HepG2 (cell line): Measurements from ENCODE around the gene SUZ12. TPM values are rescaled to one million over a fixed set of nuclear protein-coding genes. Genes with fewer than 3 reads are reported as not detected.

Experiments
- AGO2 ChIP-seq: fragments of 200-400 bp; formaldehyde crosslinking; optimal IDR thresholded peaks from 2 replicates; pipeline ENCODE3; 2017; ENCODE audit warnings: mild to moderate bottlenecking, low read depth, low read length, moderate library complexity
- CBX2 ChIP-seq, 2 experiments: fragments of 200-600 bp in 1 of 2; sonication (generic); formaldehyde crosslinking in 1 of 2; IDR thresholded peaks; 2 replicates each; pipeline versions ENCODE4 v1.7.0 to v1.8.1; 2018 to 2022; ENCODE audit warnings: low read depth in 2 of 2, low read length in 1 of 2, mild to moderate bottlenecking in 1 of 2, missing genetic modification reagents in 1 of 2
- CCDC6 ChIP-seq: sonication (generic); formaldehyde crosslinking; IDR thresholded peaks from 2 replicates; pipeline ENCODE4 v1.8.1; 2022; ENCODE audit warnings: mild to moderate bottlenecking, missing genetic modification reagents, moderate library complexity
- DR1 ChIP-seq: sonication (generic); formaldehyde crosslinking; IDR thresholded peaks from 2 replicates; pipeline ENCODE4 v1.8.0; 2021; ENCODE audit warnings: mild to moderate bottlenecking, missing genetic modification reagents, inconsistent platforms
- ETV5 ChIP-seq: IDR thresholded peaks from 2 replicates; pipeline ENCODE4 v1.6.1; 2018; ENCODE audit warnings: missing biosample characterization, missing genetic modification reagents, inconsistent platforms, borderline replicate concordance
- FOXC1 ChIP-seq: sonication (generic); formaldehyde crosslinking; IDR thresholded peaks from 2 replicates; pipeline ENCODE4 v1.8.0; 2022; ENCODE audit warnings: mild to moderate bottlenecking, missing genetic modification reagents, borderline replicate concordance
- HDAC1 ChIP-seq: sonication (generic); formaldehyde crosslinking; IDR thresholded peaks from 2 replicates; pipeline ENCODE4 v1.5.1; 2020; ENCODE audit warnings: mild to moderate bottlenecking, missing genetic modification reagents
- KDM3A ChIP-seq: IDR thresholded peaks from 2 replicates; pipeline ENCODE4 v1.6.1; 2018; ENCODE audit warnings: low read depth, missing compliant biosample characterization
- MTA1 ChIP-seq: sonication (generic); formaldehyde crosslinking; IDR thresholded peaks from 2 replicates; pipeline ENCODE4 v1.4.0; 2020; ENCODE audit warnings: missing genetic modification reagents, mild to moderate bottlenecking, borderline replicate concordance
- NBN ChIP-seq: fragments of 450-650 bp; conservative IDR thresholded peaks from 2 replicates; pipeline ENCODE4 v1.6.1; 2017
- NCOA2 ChIP-seq: sonication (generic); formaldehyde crosslinking; IDR thresholded peaks from 2 replicates; pipeline ENCODE4 v1.8.0; 2022; ENCODE audit warnings: inconsistent platforms
- POGZ ChIP-seq: sonication (generic); formaldehyde crosslinking; IDR thresholded peaks from 2 replicates; pipeline ENCODE4 v1.4.0; 2020; ENCODE audit warnings: mild to moderate bottlenecking, missing genetic modification reagents
- POLR2AphosphoS2 ChIP-seq: IDR thresholded peaks from 2 replicates; pipeline ENCODE4 v1.6.1; 2011; ENCODE audit warnings: low read depth, low read length, improper control_type of control experiment
- SMAD3 ChIP-seq: sonication (generic); formaldehyde crosslinking; IDR thresholded peaks from 2 replicates; pipeline ENCODE4 v1.4.0; 2020; ENCODE audit warnings: missing genetic modification reagents
- STAG1 ChIP-seq: sonication (generic); formaldehyde crosslinking; IDR thresholded peaks from 2 replicates; pipeline ENCODE4 v1.4.0; 2020; ENCODE audit warnings: missing genetic modification reagents
- ZBTB1 ChIP-seq: sonication (generic); formaldehyde crosslinking; IDR thresholded peaks from 2 replicates; pipeline ENCODE4 v1.4.0; 2020; ENCODE audit warnings: missing genetic modification reagents, borderline replicate concordance
- ZBTB42 ChIP-seq: sonication (generic); formaldehyde crosslinking; IDR thresholded peaks from 2 replicates; pipeline ENCODE4 v1.5.0; 2020; ENCODE audit warnings: mild to moderate bottlenecking, missing genetic modification reagents
- ZNF3 ChIP-seq: IDR thresholded peaks from 2 replicates; pipeline ENCODE4 v1.7.0; 2017; ENCODE audit warnings: inconsistent platforms
- ZNF383 ChIP-seq: sonication (generic); formaldehyde crosslinking; IDR thresholded peaks from 2 replicates; pipeline ENCODE4 v1.4.0; 2020; ENCODE audit warnings: missing genetic modification reagents, mild to moderate bottlenecking, borderline replicate concordance
- ZNF776 ChIP-seq: sonication (generic); formaldehyde crosslinking; IDR thresholded peaks from 2 replicates; pipeline ENCODE4 v1.4.0; 2020; ENCODE audit warnings: mild to moderate bottlenecking, missing genetic modification reagents
- polyA plus RNA-seq, 8 experiments: library from polyadenylated mRNA; depleted of rRNA in 3 of 8; stranded (reverse) in 7 of 8; unstranded in 1 of 8; fragments of >200 nt; fragmentation: Illumina TruSeq in 4 of 8; extraction: Trizol in 4 of 8; gene quantifications; 2 replicates each; pipeline versions ENCODE4 v1.2.1 to v1.2.3, GENCODE V29; 2011 to 2016; ENCODE audit warnings: low read depth in 4 of 8, missing spikeins in 1 of 8, mixed read lengths in 1 of 8; ENCODE audit not compliant: insufficient read depth in 1 of 8
- total RNA-seq, 5 experiments: library from RNA; depleted of rRNA; stranded (reverse); fragments of >200 nt; fragmentation: Illumina TruSeq; extraction: Trizol; gene quantifications; 2 replicates each; pipeline ENCODE4 v1.2.3, GENCODE V29; 2016; ENCODE audit warnings: low read depth in 1 of 5
- TF ChIP-seq, protein P1 (sequence below): sonication (generic); formaldehyde crosslinking; IDR thresholded peaks from 2 replicates; pipeline ENCODE4 v1.4.0; 2020; ENCODE audit warnings: mild to moderate bottlenecking, missing genetic modification reagents
- TF ChIP-seq, protein P2 (sequence below): IDR thresholded peaks from 2 replicates; pipeline ENCODE4 v1.4.0; 2020; ENCODE audit warnings: mild to moderate bottlenecking, missing genetic modification reagents
- TF ChIP-seq, protein P3 (sequence below): sonication (generic); formaldehyde crosslinking; IDR thresholded peaks from 2 replicates; pipeline ENCODE4 v1.4.0; 2020; ENCODE audit warnings: low read depth, missing genetic modification reagents

SUZ12 gene
- total and polyA plus RNA-seq, 2 of the 13 experiments (the other 11 are each of a cell fraction or from before 2014, with no cell fraction given), result 11.7 to 15.6 TPM

DNA sequence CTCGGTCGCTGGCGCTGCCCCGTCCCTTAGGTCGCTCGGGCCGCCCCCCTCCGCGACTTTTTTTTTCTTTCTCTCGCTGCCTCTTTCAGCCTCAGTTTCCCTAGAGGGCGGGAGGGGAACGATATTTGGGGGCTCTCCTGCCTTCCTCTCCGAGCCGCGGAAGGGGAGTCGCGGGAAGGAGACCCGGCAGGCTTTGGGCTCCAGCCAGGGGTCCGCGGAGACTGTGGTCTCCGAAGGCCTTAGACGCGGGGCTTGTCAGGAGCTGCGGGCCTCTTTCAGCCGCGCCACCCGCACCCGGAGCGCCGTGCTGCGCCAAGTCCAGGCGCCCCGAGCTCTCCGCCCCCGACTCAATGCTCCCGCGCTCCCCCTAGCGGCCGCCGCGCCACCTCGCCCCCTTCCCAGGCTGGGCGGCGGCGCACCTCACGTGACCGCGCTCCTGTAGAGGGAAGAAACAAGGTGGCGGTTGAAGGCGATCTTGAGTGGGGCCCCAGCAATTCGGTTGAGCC lies 70.2 kb downstream of the SUZ12 start, which contains the start of gene LRRC37B (continued):
- no peak for TF ChIP-seq NBN
- no peak for TF ChIP-seq NCOA2
- no peak for TF ChIP-seq ZBTB42 (CRISPR knock-in tag)
- TF ChIP-seq AGO2, result no peak
- 0 out of 2 replicates have a peak, but pooled peaks have one; percentile 61 for TF ChIP-seq ZNF776 (CRISPR knock-in tag)
- no peak for TF ChIP-seq ZBTB1 (CRISPR knock-in tag)
- TF ChIP-seq POLR2AphosphoS2, result no peak
- peak; percentile 73; the same call in 1 of the 2 replicates for TF ChIP-seq KDM3A
- TF ChIP-seq FOXC1 (CRISPR knock-in tag), result peak; percentile 64; the same call in 1 of the 2 replicates
- TF ChIP-seq, protein P1, sequence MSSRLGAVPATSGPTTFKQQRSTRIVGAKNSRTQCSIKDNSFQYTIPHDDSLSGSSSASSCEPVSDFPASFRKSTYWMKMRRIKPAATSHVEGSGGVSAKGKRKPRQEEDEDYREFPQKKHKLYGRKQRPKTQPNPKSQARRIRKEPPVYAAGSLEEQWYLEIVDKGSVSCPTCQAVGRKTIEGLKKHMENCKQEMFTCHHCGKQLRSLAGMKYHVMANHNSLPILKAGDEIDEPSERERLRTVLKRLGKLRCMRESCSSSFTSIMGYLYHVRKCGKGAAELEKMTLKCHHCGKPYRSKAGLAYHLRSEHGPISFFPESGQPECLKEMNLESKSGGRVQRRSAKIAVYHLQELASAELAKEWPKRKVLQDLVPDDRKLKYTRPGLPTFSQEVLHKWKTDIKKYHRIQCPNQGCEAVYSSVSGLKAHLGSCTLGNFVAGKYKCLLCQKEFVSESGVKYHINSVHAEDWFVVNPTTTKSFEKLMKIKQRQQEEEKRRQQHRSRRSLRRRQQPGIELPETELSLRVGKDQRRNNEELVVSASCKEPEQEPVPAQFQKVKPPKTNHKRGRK (CRISPR knock-in tag), result no peak
- TF ChIP-seq, protein P2, sequence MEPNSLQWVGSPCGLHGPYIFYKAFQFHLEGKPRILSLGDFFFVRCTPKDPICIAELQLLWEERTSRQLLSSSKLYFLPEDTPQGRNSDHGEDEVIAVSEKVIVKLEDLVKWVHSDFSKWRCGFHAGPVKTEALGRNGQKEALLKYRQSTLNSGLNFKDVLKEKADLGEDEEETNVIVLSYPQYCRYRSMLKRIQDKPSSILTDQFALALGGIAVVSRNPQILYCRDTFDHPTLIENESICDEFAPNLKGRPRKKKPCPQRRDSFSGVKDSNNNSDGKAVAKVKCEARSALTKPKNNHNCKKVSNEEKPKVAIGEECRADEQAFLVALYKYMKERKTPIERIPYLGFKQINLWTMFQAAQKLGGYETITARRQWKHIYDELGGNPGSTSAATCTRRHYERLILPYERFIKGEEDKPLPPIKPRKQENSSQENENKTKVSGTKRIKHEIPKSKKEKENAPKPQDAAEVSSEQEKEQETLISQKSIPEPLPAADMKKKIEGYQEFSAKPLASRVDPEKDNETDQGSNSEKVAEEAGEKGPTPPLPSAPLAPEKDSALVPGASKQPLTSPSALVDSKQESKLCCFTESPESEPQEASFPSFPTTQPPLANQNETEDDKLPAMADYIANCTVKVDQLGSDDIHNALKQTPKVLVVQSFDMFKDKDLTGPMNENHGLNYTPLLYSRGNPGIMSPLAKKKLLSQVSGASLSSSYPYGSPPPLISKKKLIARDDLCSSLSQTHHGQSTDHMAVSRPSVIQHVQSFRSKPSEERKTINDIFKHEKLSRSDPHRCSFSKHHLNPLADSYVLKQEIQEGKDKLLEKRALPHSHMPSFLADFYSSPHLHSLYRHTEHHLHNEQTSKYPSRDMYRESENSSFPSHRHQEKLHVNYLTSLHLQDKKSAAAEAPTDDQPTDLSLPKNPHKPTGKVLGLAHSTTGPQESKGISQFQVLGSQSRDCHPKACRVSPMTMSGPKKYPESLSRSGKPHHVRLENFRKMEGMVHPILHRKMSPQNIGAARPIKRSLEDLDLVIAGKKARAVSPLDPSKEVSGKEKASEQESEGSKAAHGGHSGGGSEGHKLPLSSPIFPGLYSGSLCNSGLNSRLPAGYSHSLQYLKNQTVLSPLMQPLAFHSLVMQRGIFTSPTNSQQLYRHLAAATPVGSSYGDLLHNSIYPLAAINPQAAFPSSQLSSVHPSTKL, result peak; percentile 61; the same call in 1 of the 2 replicates
- TF ChIP-seq CBX2 (IDR thresholded peaks at IDR 0.05; ENCODE audit: low read depth, low read length), result no peak
- no peak for TF ChIP-seq CBX2 (CRISPR knock-in tag; IDR thresholded peaks at IDR 0.05; ENCODE audit: low read depth)
- TF ChIP-seq ZNF3 (CRISPR knock-in tag), result no peak
- peak; percentile 64; the same call in 1 of the 2 replicates for TF ChIP-seq POGZ (CRISPR knock-in tag)
- peak; percentile 25; the same call in 1 of the 2 replicates for TF ChIP-seq STAG1 (CRISPR knock-in tag)
- TF ChIP-seq, protein P3, sequence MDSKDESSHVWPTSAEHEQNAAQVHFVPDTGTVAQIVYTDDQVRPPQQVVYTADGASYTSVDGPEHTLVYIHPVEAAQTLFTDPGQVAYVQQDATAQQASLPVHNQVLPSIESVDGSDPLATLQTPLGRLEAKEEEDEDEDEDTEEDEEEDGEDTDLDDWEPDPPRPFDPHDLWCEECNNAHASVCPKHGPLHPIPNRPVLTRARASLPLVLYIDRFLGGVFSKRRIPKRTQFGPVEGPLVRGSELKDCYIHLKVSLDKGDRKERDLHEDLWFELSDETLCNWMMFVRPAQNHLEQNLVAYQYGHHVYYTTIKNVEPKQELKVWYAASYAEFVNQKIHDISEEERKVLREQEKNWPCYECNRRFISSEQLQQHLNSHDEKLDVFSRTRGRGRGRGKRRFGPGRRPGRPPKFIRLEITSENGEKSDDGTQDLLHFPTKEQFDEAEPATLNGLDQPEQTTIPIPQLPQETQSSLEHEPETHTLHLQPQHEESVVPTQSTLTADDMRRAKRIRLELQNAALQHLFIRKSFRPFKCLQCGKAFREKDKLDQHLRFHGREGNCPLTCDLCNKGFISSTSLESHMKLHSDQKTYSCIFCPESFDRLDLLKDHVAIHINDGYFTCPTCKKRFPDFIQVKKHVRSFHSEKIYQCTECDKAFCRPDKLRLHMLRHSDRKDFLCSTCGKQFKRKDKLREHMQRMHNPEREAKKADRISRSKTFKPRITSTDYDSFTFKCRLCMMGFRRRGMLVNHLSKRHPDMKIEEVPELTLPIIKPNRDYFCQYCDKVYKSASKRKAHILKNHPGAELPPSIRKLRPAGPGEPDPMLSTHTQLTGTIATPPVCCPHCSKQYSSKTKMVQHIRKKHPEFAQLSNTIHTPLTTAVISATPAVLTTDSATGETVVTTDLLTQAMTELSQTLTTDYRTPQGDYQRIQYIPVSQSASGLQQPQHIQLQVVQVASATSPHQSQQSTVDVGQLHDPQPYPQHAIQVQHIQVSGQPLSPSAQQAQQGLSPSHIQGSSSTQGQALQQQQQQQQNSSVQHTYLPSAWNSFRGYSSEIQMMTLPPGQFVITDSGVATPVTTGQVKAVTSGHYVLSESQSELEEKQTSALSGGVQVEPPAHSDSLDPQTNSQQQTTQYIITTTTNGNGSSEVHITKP (CRISPR knock-in tag), result no peak
- TF ChIP-seq MTA1, result no peak
- TF ChIP-seq HDAC1 (CRISPR knock-in tag), result peak; percentile 66; the same call in 1 of the 2 replicates
- TF ChIP-seq SMAD3 (CRISPR knock-in tag), result no peak
- 0 out of 2 replicates have a peak, but pooled peaks have one; percentile 5 for TF ChIP-seq CCDC6
- no peak for TF ChIP-seq ETV5
- no peak for TF ChIP-seq ZNF383 (CRISPR knock-in tag)
- TF ChIP-seq DR1 (CRISPR knock-in tag), result no peak
